Hepatocyte (in vitro differentiated cells): ENCODE measurements around the gene C9orf43.

ENCODE experiments used
- CTCF ChIP-seq: fragments of 200-600 bp; sonication (generic); IDR thresholded peaks from 2 replicates; pipeline ENCODE4 v1.5.1; 2016; ENCODE audit warnings: antibody characterized with exemption, mild to moderate bottlenecking; ENCODE audit not compliant: poor library complexity
- EZH2 ChIP-seq: fragments of 200-600 bp; sonication (generic); IDR thresholded peaks from 2 replicates; pipeline ENCODE4 v1.6.1; 2016; ENCODE audit warnings: antibody characterized with exemption, mild to moderate bottlenecking, borderline replicate concordance

DNA sequence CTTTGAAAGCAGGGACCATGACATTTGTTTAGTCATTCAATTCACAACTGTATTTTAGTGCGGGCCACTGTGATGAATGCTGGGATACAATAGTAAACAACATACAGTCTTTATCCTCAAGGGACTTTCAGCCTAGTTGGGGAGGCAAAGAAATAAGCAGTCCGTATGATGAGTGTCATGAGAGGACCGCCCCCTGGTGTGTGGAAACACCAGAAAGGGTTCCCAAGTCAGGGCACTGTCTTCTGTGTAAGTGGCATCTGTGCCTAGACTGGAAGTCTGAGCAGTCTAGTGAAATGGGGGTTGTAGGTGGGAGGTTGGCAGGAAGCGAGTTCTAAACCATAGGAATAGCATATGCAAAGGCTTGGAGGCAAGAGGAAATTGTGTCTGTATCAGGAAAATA lies 6.8 kb downstream of the C9orf43 start:
- no peak for TF ChIP-seq CTCF
- TF ChIP-seq EZH2, result no peak
